Mucosa of descending colon (tissue), 3 donors: ENCODE measurements around the gene DLX5. TPM values are rescaled to one million over a fixed set of nuclear protein-coding genes. Genes with fewer than 3 reads are reported as not detected.

Source experiments
- ATAC-seq: fragments of 200-7000 bp; cut with Tn5 transposase; one replicate; pipeline ENCODE4 v1.9.1; 2020; ENCODE audit warnings: mild to moderate bottlenecking, moderate library complexity
- DNase-seq, 3 donors: peaks; one replicate each; pipeline ENCODE4 v3.0.0-alpha.2; 2020
- H3K36me3 ChIP-seq: fragments of 200-600 bp; one replicate; pipeline ENCODE4 v1.8.0; 2021; ENCODE audit warnings: low read depth, mild to moderate bottlenecking
- H3K4me1 ChIP-seq: fragments of 200-600 bp; one replicate; pipeline ENCODE4 v1.8.0; 2021; ENCODE audit warnings: low read depth, mild to moderate bottlenecking
- H3K4me3 ChIP-seq: fragments of 200-600 bp; one replicate; pipeline ENCODE4 v1.8.0; 2021; ENCODE audit warnings: mild to moderate bottlenecking
- H3K9me3 ChIP-seq: fragments of 200-600 bp; one replicate; pipeline ENCODE4 v1.8.0; 2021; ENCODE audit warnings: mild to moderate bottlenecking
- CTCF ChIP-seq: fragments of 200-600 bp; IDR thresholded peaks from one replicate; pipeline ENCODE4 v1.8.0; 2022; ENCODE audit warnings: antibody characterized with exemption, mild to moderate bottlenecking
- intact Hi-C, 2 donors: fragments of 100-400 bp; cut with DNase I in 1 of 2; cut with micrococcal nuclease in 1 of 2; formaldehyde crosslinking; loops; one replicate each; pipeline versions ENCODE4 v1.11.0 to v1.11.1; 2022; cut with DNase I, micrococcal nuclease
- total RNA-seq, 3 donors: library from RNA; stranded (reverse); fragmentation: NEBNext Ultra II Directional in 2 of 3; extraction: Animal tissue kit (Norgen Biotek cat#: 25700) in 2 of 3; gene quantifications; one replicate each; pipeline versions ENCODE4 v1.2.1 to v1.2.4, GENCODE V29; 2021 to 2023
- donor health status: DM: no; HTN: no; CAD: no; lungs with moderate emphysema.
- donor health status: DM: no; HTN: no; CAD: no.
- donor health status: DM: no; HTN: yes; CAD: no.

Gene DLX5
- total RNA-seq, 3 donors from 2014 or later = 0.89 TPM; not detected in 2

GRCh38 chr7:97007583-97007861 lies 17.1 kb downstream of the DLX5 start:
- Histone ChIP-seq H3K4me1 (peaks cover 13% of the 10 kb centered on the region), H3K4me3 (no peak overlapping the region), H3K9me3 (no peaks in the 10 kb centered on the region), H3K36me3 (no peaks in the 10 kb centered on the region)
- TF ChIP-seq CTCF = no peak
- DNase-seq = no peak
- ATAC-seq = no peak
- intact Hi-C loops = no loop called here

GRCh38 chr7:97006816-97007582 lies 17.6 kb downstream of the DLX5 start:
- DNase-seq (no peak), ATAC-seq (no peak)
- intact Hi-C loops = no loop called here
- no peak for TF ChIP-seq CTCF
- peaks cover 13% of the 10 kb centered on the region for H3K4me1 ChIP-seq
- H3K4me3 ChIP-seq = no peak overlapping the region
- no peaks in the 10 kb centered on the region for H3K9me3 ChIP-seq
- no peaks in the 10 kb centered on the region for H3K36me3 ChIP-seq

- no peak overlapping the region for H3K4me3 ChIP-seq
- intact Hi-C loops = no loop called here
- peak in 2 of 3 donors; percentile 18 to 50 for DNase-seq
- ATAC-seq = peak; percentile 77
- peaks cover 13% of the 10 kb centered on the region for H3K4me1 ChIP-seq
- no peak for TF ChIP-seq CTCF
- no peaks in the 10 kb centered on the region for H3K9me3 ChIP-seq
- no peaks in the 10 kb centered on the region for H3K36me3 ChIP-seq
Measured at GRCh38 chr7:97006055-97006815, 18.4 kb downstream of the DLX5 start.

- peak in 2 of 3 donors; percentile 37 to 50 for DNase-seq
- no peaks in the 10 kb centered on the region for H3K9me3 ChIP-seq
- no peaks in the 10 kb centered on the region for H3K36me3 ChIP-seq
- H3K4me1 ChIP-seq = peaks cover 13% of the 10 kb centered on the region
- ATAC-seq = peak; percentile 64
- TF ChIP-seq CTCF = no peak
- intact Hi-C loops = no loop called here
- no peak within 1 kb of the TSS for H3K4me3 ChIP-seq
Measured at GRCh38 chr7:97005183-97006054, 19.2 kb downstream of the DLX5 start, which contains the start of gene DLX6. DLX6 (plus strand) TSS chr7:97005553; CDS start chr7:97005978, 425 bp downstream.
